ENCODE data around the gene SPATA31A7.
"Not testable (repeated sequence)": the region's sequence is repeated elsewhere in the genome, so short reads cannot be mapped to it uniquely, and the experiment has no call there.

Gene SPATA31A7

GRCh38 chr9:61189736-61190135, at the start of gene SPATA31A7:
Gene SPATA31A7 (plus strand): TSS chr9:61190036. CDS start chr9:61190065, 29 bp downstream.
- not testable (repeated sequence) for DNase-seq

- not testable (repeated sequence) for DNase-seq
Measured at GRCh38 chr9:61226438-61226837, 36.6 kb downstream of the SPATA31A7 start.
